Stomach (tissue), 9 donors: ENCODE measurements around the gene PLK2. TPM values are rescaled to one million over a fixed set of nuclear protein-coding genes. Genes with fewer than 3 reads are reported as not detected.

Experiments
- DNase-seq, 2 donors: peaks; one replicate each; pipeline versions ENCODE4 v3.0.0 to v3.0.0-alpha.2; 2013 to 2019
- H3K27ac ChIP-seq, 5 donors: fragments of 200-600 bp in 4 of 5; sonication (generic) in 4 of 5; one replicate each; pipeline ENCODE4 v1.5.1; 2013 to 2019; ENCODE audit warnings: mild to moderate bottlenecking in 1 of 5, moderate library complexity in 1 of 5
- H3K27me3 ChIP-seq, 3 donors: fragments of 200-600 bp; sonication (generic); one replicate each; pipeline ENCODE4 v1.5.1; 2017 to 2019; ENCODE audit warnings: mixed run types in 1 of 3
- H3K36me3 ChIP-seq, 4 donors: fragments of 200-600 bp; sonication (generic); 1 replicate in 3 of 4; 2 replicates in 1 of 4; pipeline ENCODE4 v1.5.1; 2016 to 2019
- H3K4me1 ChIP-seq, 4 donors: fragments of 200-600 bp; sonication (generic); one replicate each; pipeline ENCODE4 v1.5.1; 2016 to 2019
- H3K4me3 ChIP-seq, 4 donors: fragments of 200-600 bp; sonication (generic) in 3 of 4; one replicate each; pipeline ENCODE4 v1.5.1; 2016 to 2019; ENCODE audit warnings: mild to moderate bottlenecking in 1 of 4
- H3K9me3 ChIP-seq, 4 donors: fragments of 200-600 bp; sonication (generic); one replicate each; pipeline ENCODE4 v1.5.1; 2016 to 2019
- EP300 ChIP-seq: sonication (generic); formaldehyde crosslinking; IDR thresholded peaks from one replicate; pipeline ENCODE4 v1.6.1; 2017; ENCODE audit warnings: antibody characterized with exemption
- POLR2A ChIP-seq, 4 donors: fragments of 450-650 bp; IDR thresholded peaks; one replicate each; pipeline ENCODE4 v1.6.1; 2016; ENCODE audit warnings: antibody characterized with exemption in 4 of 4, control low read depth in 2 of 4, mild to moderate bottlenecking in 1 of 4, moderate library complexity in 1 of 4
- POLR2AphosphoS5 ChIP-seq, 3 donors: sonication (generic); formaldehyde crosslinking; IDR thresholded peaks; one replicate each; pipeline ENCODE4 v1.6.1; 2016; ENCODE audit warnings: antibody characterized with exemption in 3 of 3
- WGBS, 5 donors: extraction: QIAGEN DNeasy Blood & Tissue Kit in 3 of 5; methylation state at CpG; one replicate each; pipeline versions ENCODE4 v1.1.5 to v1.1.7; 2013 to 2018; 5-methylcytosine and 5-hydroxymethylcytosine counted together
- intact Hi-C: fragments of 100-400 bp; cut with DNase I; formaldehyde crosslinking; loops from one replicate; pipeline ENCODE4 v1.15.1; 2023; ENCODE audit warnings: low total_unique reads
- polyA plus RNA-seq, 3 donors: library from polyadenylated mRNA; stranded (reverse); fragments of 200-250 nt; gene quantifications; one replicate each; pipeline ENCODE4 v1.2.3, GENCODE V29; 2013
- total RNA-seq, 5 donors: library from RNA; depleted of rRNA; stranded (reverse); fragments of >200 nt; gene quantifications; one replicate each; pipeline versions ENCODE4 v1.1.0 to v1.2.3, GENCODE V29; 2014 to 2016
- TF ChIP-seq, protein P1 (sequence below), 7 experiments: fragments of 450-650 bp in 4 of 7; fragments of 200-600 bp in 3 of 7; sonication (generic) in 3 of 7; IDR thresholded peaks; one replicate each; pipeline ENCODE4 v1.5.1; 2016 to 2019; ENCODE audit warnings: antibody characterized with exemption in 7 of 7, control low read depth in 2 of 7, mild to moderate bottlenecking in 1 of 7
- donor health status: healthy with polysubstance abuse.
- donor health status: Bipolar disorder and iron deficiency.
- donor health status: healthy.

PLK2 gene
- total and polyA plus RNA-seq, 8 donors: 2.3 to 181 (median 17.3) TPM

- no peaks in the 10 kb centered on the region for H3K36me3 ChIP-seq
- TF ChIP-seq POLR2A (IDR thresholded peaks at IDR 0.05): no peak
- TF ChIP-seq, protein P1, sequence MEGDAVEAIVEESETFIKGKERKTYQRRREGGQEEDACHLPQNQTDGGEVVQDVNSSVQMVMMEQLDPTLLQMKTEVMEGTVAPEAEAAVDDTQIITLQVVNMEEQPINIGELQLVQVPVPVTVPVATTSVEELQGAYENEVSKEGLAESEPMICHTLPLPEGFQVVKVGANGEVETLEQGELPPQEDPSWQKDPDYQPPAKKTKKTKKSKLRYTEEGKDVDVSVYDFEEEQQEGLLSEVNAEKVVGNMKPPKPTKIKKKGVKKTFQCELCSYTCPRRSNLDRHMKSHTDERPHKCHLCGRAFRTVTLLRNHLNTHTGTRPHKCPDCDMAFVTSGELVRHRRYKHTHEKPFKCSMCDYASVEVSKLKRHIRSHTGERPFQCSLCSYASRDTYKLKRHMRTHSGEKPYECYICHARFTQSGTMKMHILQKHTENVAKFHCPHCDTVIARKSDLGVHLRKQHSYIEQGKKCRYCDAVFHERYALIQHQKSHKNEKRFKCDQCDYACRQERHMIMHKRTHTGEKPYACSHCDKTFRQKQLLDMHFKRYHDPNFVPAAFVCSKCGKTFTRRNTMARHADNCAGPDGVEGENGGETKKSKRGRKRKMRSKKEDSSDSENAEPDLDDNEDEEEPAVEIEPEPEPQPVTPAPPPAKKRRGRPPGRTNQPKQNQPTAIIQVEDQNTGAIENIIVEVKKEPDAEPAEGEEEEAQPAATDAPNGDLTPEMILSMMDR (IDR thresholded peaks at IDR 0.05): no peak
- no peaks in the 10 kb centered on the region for H3K4me1 ChIP-seq
- no peak overlapping the region for H3K27ac ChIP-seq
- no peak for DNase-seq
- no peaks in the 10 kb centered on the region for H3K9me3 ChIP-seq
- WGBS, 5 donors: 71 to 78% (median 74%) methylated on average over 1 of the region's 1 CpG
- H3K27me3 ChIP-seq: no peaks in the 10 kb centered on the region
- no peak overlapping the region for H3K4me3 ChIP-seq
- intact Hi-C loops: no loop called here
Measured at GRCh38 chr5:58486290-58486689, 26.4 kb upstream of the PLK2 start.

DNA sequence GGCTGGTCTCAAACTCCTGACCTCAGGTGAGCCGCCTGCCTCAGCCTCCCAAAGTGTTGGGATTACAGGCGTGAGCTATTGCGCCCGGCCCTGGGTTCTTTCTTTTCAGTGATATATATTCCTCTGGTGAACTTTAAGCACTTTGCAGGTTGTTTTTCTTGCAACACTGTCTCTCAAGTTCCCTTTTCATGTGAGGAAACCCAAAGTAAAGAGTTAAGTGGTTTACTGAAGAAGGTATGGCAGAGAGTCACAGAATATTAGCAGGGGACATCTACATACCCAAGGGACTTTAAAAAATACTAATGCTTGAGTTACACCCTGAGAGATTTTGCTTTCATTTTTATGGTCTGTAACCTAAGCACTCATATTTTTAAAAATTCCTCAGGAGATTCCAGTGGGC is 24.6 kb upstream of the PLK2 start:
- no peaks in the 10 kb centered on the region for H3K36me3 ChIP-seq
- 77 to 93% (median 86%) methylated on average over 4 of the region's 4 CpGs for WGBS, 5 donors
- no peaks in the 10 kb centered on the region for H3K9me3 ChIP-seq
- H3K4me3 ChIP-seq: no peak overlapping the region
- no peak overlapping the region for H3K27ac ChIP-seq
- no peak for DNase-seq
- intact Hi-C loops: no loop called here
- H3K4me1 ChIP-seq: no peaks in the 10 kb centered on the region
- peaks cover 0 to 6% (median 0%) of the 10 kb centered on the region in 3 donors for H3K27me3 ChIP-seq
- TF ChIP-seq, protein P1 (IDR thresholded peaks at IDR 0.05): no peak
- TF ChIP-seq POLR2A (IDR thresholded peaks at IDR 0.05) (no peak), EP300 (no peak), POLR2AphosphoS5 (IDR thresholded peaks at IDR 0.05) (no peak)

DNA sequence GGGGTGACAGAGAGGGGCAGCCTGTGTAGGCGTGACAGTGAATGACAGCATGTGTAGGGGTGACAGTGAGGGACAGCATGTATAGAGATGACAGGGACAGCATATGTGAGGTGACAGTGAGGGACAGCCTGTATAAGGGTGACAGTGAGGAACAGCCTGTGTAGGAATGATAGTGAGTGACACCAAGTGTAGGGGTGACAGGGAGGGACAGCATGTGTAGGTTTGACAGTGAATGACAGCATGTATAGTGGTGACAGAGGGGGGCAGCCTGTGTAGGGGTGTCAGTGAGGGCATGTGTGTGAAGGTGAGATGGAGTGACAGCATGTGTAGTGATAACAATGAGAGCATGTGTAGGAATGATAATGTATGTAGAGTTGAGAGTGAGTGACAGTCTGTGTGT is 22.6 kb upstream of the PLK2 start:
- Histone ChIP-seq H3K4me3 (no peak overlapping the region), H3K36me3 (no peaks in the 10 kb centered on the region), H3K27me3 (peaks cover 0 to 7% (median 0%) of the 10 kb centered on the region in 3 donors), H3K4me1 (no peaks in the 10 kb centered on the region), H3K9me3 (no peaks in the 10 kb centered on the region), H3K27ac (no peak overlapping the region)
- DNase-seq: no peak
- TF ChIP-seq POLR2AphosphoS5 (IDR thresholded peaks at IDR 0.05) (no peak), EP300 (no peak), POLR2A (IDR thresholded peaks at IDR 0.05) (no peak)
- TF ChIP-seq, protein P1 (IDR thresholded peaks at IDR 0.05): no peak
- intact Hi-C loops: no loop called here
- 88 to 100% (median 92%) methylated on average over 1 of the region's 1 CpG for WGBS, 5 donors

DNA sequence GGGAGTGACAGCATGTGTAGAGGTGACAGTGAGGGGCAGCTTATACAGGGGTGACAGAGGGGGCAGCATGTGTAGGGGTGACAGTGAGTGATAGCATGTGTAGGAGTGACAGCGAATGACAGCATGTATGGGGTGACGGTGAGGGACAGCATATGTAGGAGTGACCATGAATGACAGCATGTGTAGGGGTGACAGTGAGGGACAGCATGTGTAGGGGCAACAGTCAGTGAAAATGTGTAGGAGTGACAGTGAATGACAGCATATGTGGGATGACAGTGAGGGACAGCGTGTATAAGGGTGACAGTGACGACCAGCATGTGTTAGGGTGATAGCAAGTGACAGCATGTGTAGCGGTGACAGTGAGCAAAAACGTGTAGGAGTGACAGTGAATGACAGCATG is 21.9 kb upstream of the PLK2 start:
- H3K9me3 ChIP-seq: no peaks in the 10 kb centered on the region
- no peak for TF ChIP-seq POLR2A (IDR thresholded peaks at IDR 0.05)
- no peak for TF ChIP-seq POLR2AphosphoS5 (IDR thresholded peaks at IDR 0.05)
- TF ChIP-seq, protein P1 (IDR thresholded peaks at IDR 0.05): no peak
- no peak for TF ChIP-seq EP300
- no peaks in the 10 kb centered on the region for H3K4me1 ChIP-seq
- 81 to 88% (median 84%) methylated on average over 6 of the region's 6 CpGs for whole genome bisulfite sequencing, 5 donors
- no peak overlapping the region for H3K4me3 ChIP-seq
- H3K36me3 ChIP-seq: no peaks in the 10 kb centered on the region
- DNase-seq: no peak
- intact Hi-C loops: no loop called here
- H3K27ac ChIP-seq: no peak overlapping the region
- peaks cover 0 to 7% (median 0%) of the 10 kb centered on the region in 3 donors for H3K27me3 ChIP-seq
